SU-DHL-6 (cell line): ENCODE results near the gene TBR1.

ENCODE experiments used
- CTCF ChIP-seq: fragments of 200-600 bp; sonication (generic); IDR thresholded peaks from one replicate; pipeline ENCODE4 v1.5.1; 2017; ENCODE audit warnings: antibody characterized with exemption, mild to moderate bottlenecking, low read length, moderate library complexity; ENCODE audit not compliant: insufficient read depth, poor library complexity, severe bottlenecking
- EZH2phosphoT487 ChIP-seq: fragments of 200-600 bp; sonication (generic), shearing (Covaris generic); conservative IDR thresholded peaks from 2 replicates; pipeline ENCODE4 v1.6.1; 2018; ENCODE audit warnings: mild to moderate bottlenecking, antibody characterized with exemption, low read length, moderate library complexity, mixed read lengths

GRCh38 chr2:161367675-161368074 is 48.4 kb upstream of the TBR1 start:
- no peak for TF ChIP-seq CTCF
- no peak for TF ChIP-seq EZH2phosphoT487
